HG02571 (cell line): ENCODE measurements around the gene SHC2.
"Not testable (repeated sequence)": the region's sequence is repeated elsewhere in the genome, so short reads cannot be mapped to it uniquely, and the experiment has no call there.

Source experiments
- ATAC-seq: cut with Tn5 transposase; IDR thresholded peaks from one replicate; pipeline ENCODE4 v1.9.1; 2021; ENCODE audit warnings: mild to moderate bottlenecking, moderate library complexity; ENCODE audit not compliant: unreplicated experiment

SHC2 gene

DNA sequence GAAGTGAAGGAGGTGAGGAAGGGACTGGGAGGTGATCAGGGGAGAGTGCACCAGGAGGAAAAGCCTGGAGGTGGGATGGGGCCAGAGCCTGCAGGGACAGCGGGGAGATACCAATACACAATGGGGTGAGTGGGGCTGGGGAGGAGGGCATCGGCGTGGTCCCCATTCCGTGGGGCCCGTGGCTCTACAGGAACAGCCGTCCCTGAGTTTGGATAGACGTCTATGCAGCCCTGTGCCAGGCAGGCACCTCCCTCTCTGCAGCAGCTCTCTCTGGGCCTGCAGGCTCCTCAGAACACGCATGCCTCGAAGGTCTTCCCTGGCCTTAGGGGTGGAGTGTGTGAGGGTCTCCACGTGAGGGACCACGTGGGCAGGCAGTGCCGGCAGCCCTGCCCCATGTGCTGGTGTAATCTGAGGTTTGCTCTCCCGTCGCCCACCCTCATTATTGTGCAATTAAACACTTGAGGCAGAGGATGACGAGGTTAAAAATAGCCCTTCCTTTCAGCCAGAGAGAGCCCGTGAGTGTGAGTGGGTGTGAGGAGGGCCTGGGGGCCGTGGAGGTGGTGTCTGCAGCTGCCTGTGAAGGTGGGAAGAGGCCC, 68.4 kb downstream of the SHC2 start:
- ATAC-seq = no peak

DNA sequence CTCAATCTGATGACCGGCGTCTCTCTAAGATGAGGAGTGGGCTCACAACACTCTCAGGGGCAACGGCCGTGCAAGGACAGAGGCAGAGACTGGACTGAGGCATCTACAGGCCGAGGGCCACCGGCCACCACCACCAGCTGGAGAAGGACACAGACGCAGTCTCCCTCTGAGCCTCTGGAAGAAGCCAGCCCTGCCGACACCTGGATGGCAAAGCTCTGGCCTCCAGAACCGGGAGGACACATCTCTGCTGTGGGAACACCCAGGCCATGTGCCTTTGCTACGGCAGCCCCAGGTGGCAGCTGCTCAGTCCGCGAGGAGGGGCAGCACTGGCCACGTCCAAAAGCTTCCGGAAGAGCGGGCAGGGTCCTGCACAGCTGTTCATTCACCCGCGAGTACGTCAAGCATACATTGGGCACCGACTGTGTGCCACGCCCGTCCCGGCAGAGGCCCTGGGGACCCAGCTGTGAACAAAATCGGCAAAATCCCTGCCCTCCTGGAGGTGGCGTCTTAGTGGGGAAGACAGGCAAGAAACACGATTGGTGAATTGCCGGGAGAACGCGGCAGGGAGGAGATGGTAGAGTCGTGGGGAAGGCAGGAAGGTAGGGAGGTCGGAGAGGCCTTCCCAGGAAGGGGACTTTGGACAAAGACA, 69.0 kb downstream of the SHC2 start:
- ATAC-seq = no peak

DNA sequence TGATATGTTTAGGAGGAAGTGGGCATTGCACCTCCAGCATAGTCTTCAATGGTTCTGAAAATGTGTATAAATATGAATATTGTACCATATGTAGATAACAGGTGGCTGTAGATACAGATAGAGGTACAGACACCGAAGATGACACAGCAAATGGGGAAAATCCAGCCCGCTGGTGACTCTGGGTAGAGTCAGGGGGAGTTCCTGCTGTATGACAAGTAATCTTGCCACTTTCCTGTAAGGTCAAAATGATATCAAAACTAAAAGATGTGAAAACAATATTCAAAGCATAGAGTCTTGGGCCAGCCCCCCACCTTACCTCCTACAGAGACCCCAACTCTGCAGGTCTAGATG, 69.7 kb downstream of the SHC2 start:
- ATAC-seq = no peak

DNA sequence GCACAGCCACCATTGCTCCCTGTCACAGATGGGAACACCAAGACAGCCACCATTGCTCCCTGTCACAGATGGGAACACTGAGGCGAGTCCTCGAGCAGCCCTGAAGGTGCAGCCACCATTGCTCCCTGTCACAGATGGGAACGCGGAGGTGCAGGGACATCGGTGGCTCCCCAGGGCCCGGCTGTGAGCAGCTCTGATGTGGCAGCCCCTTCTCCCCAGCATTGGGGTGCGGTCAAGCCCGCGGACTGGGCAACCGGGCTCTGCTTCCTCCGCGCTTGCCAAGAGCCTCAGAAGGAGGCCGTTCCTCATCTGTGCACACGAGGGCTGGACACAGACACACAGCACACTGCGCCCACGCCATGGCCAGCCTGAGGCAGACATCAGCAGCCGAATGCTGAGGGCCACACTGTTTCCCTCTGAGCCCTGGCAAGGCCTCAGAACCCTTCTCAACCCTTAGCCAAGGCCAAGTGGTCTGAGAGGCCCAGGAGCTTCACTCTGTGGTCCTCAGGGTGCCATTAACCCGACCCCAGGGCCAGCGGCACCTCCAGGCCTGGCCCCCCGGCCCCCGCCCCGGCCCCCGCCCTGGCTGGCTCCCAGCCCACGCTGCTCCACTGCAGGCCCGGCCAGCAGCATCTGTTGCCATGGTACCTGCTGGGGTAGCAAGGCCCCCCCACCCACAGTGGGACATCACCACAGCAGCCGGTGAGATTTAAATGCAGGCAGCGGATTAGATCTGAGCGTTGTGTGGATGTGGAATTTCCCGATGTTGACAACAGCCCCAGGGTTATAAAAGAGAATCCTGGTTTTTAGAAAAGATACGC, 70.2 kb downstream of the SHC2 start:
- ATAC-seq = no peak

DNA sequence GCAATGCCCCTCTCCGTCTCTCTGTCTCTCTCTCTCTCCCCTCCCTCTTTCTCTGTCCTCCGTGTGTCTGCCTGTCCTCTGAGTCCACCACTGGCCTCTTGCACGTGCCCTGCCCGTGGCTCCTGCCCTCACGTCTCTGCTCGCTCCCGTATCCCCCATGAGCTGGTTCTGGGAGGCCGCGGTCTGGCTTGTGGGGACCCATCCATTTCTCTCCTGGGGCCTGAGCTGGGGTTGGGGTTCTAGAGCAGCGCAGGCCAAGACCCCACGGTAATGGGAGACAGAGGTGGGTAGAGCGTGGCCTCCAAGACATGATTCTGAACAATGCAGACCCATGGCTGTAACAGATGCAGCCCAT, 70.9 kb downstream of the SHC2 start:
- no peak for ATAC-seq

DNA sequence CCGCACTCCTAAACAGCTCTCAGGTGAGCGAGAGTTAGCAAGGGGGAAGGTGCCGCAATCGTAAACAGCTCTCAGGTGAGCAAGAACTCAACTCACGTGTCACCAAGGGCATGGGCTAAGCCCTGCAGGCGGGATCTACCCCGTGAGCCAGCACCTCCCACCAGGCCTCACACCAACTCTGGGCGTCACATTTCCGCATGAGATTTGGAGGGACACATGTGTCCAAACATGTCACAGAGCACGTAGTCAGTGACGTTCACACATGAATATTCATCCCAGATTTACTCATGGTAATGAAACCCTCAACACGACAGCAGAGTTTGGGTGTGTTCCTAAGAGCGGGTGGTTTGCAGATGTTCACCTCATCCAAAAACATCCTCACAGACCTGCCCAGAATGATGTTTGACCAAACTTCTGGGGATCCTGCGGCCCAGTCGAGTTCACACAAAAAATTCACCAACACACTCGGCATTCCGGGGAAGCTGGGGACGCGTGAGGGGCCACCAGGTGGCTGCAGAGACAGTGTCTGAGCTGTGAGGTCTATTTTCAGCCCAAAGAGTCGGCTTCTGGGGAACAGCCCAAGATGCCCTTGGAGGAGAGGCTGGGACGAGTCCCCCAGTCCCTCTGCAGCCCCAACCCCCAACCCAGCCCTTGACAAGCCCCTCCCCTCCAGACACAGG, 71.4 kb downstream of the SHC2 start:
- no peak for ATAC-seq

DNA sequence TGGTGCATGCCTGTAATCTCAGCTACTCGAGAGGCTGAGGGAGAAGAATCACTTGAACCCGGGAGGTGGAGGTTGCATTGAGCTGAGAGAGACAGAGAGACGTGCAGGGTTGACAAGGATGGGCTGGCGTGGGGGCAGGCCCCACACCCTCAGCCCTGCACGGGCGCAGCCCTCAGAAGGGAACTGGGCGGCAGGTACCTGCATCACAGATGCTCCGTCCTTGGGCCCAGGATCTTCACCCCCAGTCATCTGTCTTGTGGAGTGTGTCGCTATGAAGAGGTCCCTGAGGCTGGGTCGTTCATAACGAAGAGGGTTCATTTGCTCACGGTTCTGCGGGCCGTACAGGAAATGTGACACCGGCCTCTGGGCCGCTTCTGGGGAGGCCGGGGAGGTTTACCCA, 72.1 kb downstream of the SHC2 start:
- ATAC-seq = no peak

DNA sequence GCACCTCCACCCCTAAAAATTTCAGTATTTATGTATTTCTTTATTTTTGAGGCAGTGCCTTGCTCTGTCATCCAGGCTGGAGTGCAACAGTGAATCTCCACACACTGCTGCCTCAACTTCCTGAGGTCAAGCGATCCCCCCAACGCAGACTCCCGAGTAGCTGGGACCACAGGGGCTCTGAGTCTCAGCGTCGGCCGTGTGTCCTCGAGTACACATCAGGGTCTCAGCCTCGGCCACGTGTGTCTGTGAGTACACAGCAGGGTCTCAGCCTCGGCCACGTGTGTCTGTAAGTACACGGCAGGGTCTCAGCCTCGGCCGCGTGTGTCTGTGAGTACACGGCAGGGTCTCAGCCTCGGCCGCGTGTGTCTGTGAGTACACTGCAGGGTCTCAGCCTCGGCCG, 73.1 kb downstream of the SHC2 start:
- ATAC-seq = no peak

DNA sequence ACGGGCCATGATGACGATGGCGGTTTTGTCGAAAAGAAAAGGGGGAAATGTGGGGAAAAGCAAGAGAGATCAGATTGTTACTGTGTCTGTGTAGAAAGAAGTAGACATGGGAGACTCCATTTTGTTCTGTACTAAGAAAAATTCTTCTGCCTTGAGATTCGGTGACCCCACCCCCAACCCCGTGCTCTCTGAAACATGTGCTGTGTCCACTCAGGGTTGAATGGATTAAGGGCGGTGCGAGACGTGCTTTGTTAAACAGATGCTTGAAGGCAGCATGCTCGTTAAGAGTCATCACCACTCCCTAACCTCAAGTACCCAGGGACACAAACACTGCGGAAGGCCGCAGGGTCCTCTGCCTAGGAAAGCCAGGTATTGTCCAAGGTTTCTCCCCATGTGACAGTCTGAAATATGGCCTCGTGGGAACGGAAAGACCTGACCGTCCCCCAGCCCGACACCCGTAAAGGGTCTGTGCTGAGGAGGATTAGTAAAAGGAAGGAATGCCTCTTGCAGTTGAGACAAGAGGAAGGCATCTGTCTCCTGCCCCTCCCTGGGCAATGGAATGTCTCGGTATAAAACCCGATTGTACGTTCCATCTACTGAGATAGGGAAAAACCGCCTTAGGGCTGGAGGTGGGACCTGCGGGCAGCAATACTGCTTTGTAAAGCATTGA, 74.1 kb downstream of the SHC2 start:
- ATAC-seq = not testable (repeated sequence)

DNA sequence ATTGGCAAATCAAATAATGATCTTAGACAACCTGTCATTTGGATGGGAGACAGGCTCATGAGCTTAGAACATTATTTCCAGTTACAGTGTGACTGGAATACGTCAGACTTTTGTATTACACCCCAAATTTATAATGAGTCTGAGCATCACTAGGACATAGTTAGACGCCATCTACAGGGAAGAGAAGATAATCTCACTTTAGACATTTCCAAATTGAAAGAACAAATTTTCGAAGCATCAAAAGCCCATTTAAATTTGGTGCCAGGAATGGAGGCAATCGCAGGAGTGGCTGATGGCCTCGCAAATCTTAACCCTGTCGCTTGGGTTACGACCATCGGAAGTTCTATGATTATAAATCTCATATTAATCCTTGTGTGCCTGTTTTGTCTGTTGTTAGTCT, 74.6 kb downstream of the SHC2 start:
- ATAC-seq = not testable (repeated sequence)

DNA sequence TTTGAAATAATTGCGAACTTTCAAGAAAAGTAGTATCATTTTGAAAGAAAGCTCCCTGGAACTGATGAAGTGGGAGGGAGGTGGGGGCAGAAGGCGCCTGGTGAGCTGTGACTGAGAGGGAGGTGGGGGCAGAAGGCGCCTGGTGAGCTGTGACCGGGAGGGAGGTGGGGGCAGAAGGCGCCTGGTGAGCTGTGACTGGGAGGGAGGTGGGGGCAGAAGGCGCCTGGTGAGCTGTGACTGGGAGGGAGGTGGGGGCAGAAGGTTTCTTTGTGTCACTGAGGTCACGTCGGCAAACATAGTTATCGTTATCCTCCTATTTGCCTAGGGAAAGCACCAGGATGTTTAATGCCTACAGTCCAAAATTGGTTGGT, 76.0 kb downstream of the SHC2 start:
- ATAC-seq = no peak

DNA sequence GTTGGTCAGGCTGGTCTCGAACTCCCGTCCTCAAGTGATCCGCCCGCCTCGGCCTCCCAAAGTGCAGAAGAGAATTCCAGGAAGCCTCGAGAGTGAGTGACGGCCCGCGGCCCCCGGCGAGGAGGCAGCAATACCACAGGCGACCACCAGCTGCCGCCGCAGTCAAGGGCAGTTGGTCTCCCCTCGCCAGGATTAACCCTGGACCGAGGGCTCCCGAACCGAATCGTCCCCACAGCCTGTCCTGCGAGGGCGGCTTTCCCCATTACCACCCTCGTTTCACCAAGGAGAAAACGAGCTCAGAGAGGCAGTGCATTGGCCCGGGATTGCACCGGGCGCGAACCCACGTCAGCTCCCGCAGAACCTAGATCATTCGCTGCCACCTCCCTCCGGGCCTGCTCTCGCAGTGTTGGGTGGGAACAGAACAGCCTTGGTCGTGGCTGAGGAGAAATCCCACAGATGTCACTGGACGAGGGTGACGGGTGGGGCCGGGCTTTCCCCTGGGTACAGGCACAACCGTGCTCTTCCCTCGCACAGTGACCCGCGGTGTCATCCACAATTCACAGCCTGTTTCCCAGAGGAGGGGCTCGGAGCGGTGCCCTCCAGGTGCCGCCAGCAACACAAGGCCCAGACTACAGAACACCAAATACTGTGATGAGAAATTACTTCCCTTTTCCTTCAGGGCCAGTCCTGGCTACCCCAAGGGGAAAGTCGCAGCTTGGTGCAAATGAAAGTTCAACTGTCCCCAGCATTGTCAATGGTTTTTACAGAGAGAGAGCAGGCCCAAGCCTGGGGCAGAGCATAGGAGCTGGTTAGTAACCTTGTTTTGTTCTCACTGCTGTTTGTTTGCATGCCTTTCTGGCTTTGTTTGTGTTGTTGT, 76.7 kb downstream of the SHC2 start:
- no peak for ATAC-seq

DNA sequence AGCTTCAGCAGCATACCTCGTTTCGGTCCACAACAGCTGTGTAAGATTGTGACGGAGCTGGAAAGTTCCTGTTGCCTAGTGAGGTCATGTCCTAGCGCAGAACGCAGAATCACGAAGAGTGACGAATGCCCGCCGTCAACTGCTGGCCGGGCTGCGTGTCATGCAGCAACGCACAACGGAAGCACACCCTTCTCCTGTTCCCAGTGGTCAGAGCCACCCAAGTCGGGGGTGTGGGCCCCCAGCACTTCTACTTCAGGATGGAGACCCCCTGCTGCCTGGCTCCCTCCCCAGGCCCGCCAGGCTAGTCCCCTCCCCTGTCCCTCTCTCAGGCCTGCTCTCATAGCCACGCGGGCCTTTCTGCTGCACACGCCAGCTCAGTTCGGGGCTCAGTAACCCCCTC, 77.8 kb downstream of the SHC2 start:
- ATAC-seq = no peak

DNA sequence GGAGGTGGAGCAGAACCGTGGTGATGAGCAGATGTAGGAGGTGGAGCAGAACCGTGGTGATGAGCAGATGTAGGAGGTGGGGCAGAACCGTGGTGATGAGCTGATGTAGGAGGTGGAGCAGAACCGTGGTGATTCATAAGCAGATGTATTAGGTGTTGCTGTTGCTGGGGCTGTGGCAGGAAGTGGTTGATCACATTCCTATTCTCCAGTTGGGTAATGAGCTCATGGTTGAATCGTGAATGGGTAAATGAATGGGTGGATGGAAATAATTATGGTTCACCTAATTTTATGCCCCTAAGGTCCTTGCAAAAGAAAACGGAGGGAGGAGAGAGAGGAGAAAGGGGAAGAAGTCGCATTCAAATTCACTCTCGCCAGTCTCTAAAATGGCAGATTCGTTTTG, 78.3 kb downstream of the SHC2 start:
- ATAC-seq = not testable (repeated sequence)

DNA sequence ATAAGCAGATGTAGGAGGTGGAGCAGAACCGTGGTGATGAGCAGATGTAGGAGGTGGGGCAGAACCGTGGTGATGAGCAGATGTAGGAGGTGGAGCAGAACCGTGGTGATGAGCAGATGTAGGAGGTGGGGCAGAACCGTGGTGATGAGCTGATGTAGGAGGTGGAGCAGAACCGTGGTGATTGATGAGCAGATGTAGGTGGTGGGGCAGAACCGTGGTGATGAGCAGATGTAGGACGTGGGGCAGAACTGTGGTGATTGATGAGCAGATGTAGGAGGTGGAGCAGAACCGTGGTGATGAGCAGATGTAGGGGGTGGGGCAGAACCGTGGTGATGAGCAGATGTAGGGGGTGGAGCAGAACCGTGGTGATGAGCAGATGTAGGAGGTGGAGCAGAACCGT, 78.9 kb downstream of the SHC2 start:
- ATAC-seq = not testable (repeated sequence)

DNA sequence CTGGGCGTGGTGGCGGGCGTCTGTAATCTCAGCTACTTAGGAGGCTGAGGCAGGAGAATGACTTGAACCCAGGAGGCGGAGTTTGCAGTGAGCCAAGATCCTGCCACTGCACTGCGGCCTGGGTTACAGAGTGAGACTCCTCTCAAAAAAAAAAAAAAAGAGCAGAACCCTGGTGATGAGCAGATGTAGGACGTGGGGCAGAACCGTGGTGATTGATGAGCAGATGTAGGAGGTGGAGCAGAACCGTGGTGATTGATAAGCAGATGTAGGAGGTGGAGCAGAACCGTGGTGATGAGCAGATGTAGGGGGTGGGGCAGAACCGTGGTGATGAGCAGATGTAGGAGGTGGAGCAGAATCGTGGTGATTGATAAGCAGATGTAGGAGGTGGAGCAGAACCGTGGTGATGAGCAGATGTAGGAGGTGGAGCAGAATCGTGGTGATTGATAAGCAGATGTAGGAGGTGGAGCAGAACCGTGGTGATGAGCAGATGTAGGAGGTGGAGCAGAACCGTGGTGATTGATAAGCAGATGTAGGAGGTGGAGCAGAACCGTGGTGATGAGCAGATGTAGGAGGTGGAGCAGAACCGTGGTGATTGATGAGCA, 80.1 kb downstream of the SHC2 start:
- ATAC-seq = not testable (repeated sequence)

DNA sequence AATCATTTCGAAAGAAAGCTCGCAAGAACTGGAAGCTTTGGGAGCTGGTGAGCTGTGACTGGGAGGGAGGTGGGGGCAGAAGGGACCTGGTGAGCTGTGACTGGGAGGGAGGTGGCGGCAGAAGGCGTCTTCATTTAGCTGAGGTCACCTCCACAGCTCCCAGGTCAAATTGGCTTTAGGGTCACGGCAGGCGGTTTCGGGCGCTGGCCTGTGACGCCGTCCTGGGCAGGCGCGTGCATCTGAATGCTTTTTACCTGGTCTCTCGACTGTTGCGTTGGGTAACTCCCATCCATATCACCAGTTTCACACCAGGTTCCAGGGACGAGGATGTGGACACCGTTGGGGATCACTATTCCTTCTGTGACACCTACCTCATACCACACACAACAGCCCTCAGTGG, 81.0 kb downstream of the SHC2 start:
- ATAC-seq = no peak

DNA sequence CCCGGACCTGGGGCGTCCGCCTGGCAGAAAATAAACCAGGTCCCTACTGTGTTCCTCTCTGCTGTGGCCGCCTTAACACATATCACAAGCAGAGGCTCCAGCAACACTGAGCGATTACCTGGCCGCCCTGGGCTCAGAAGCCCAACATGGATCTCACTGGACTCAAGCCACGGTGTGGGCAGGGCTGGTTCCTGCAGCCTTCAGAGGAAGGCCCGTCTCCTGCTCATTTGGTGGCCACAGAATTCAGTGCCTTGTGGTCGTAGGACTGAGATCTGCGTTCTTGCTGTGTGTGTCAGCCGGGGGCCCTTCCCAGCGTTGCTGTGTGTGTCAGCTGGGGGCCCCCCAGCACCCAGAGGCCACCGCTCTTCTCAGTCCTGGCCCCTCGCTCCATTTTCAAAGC, 82.1 kb downstream of the SHC2 start:
- no peak for ATAC-seq

DNA sequence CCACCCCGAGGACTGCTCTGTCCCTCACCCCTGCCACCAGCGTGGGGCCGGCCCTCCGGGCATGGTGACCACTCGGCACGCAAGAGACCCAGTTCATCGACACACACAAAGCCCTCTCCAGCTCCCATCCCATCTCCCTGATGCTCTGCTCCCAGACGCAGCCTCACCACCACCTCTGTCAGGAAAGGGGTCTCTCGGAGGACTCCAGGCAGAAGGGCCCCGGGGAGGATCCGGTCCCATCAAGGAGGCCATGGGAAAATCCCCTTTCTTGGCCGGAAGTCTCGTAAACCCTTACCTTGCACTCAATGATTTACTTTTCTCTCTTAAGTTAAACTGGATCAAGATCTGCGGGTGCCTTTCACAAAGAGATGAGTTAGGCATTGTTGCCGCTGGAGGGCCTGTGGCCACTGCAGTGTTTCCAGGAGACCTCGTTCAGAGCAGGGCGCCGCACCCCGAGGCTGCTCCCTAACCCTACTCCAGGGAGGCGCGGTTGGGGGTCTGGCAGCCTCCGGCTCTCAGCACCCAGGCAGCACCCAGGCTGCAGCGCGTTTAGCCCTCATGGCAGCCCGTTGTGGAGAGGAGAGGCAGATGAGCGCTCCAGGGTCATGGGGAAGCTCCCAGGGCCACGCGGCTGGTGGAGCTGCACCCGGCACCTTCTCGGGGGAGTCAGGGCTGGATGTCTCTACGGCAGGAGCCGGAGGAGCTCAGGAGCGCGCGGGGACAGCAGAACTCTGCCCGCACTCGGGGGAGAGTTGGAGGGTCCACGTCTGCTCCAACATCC, 82.8 kb downstream of the SHC2 start:
- ATAC-seq = no peak
